RWPE1 (cell line): Measurements from ENCODE around the gene PCGF3.
A peak's percentile ranks its signal among the peaks of the same experiment; 100 is the strongest.

Source experiments
- CTCF ChIA-PET: fragments of 350-600 bp; sonication (Branson Sonifier 250); formaldehyde crosslinking; extraction: SDS; loops from one replicate; lab custom pipeline; 2021; lab: Yijun Ruan, JAX
- POLR2A ChIA-PET: fragments of 400-600 bp; formaldehyde crosslinking; extraction: SDS; loops from one replicate; lab custom pipeline; 2020; ENCODE audit warnings: antibody characterized with exemption; ENCODE audit not compliant: low non-redundant PET; lab: Yijun Ruan, JAX
- DNase-seq: peaks from one replicate; pipeline ENCODE4 v3.0.0; 2012; ENCODE audit warnings: low spot score
- H3K27ac ChIP-seq: fragments of 450-650 bp; 2 replicates; pipeline ENCODE4 v1.5.1; 2017
- CTCF ChIP-seq: fragments of 450-650 bp; conservative IDR thresholded peaks from 2 replicates; pipeline ENCODE4 v1.5.1; 2017; ENCODE audit warnings: low read depth, mild to moderate bottlenecking

PCGF3 gene

GRCh38 chr4:683982-684622 is 21.5 kb upstream of the PCGF3 start:
- CTCF ChIA-PET = interaction anchor here (0.7 to 1.2 kb wide), 4 partner anchors 16 to 295 kb away, joined by 3 read pairs; no protein-coding TSS in a partner anchor
- TF ChIP-seq CTCF = peak; percentile 63
- POLR2A ChIA-PET = no interaction called here
- no peak overlapping the region for H3K27ac ChIP-seq
- no peak for DNase-seq

DNA sequence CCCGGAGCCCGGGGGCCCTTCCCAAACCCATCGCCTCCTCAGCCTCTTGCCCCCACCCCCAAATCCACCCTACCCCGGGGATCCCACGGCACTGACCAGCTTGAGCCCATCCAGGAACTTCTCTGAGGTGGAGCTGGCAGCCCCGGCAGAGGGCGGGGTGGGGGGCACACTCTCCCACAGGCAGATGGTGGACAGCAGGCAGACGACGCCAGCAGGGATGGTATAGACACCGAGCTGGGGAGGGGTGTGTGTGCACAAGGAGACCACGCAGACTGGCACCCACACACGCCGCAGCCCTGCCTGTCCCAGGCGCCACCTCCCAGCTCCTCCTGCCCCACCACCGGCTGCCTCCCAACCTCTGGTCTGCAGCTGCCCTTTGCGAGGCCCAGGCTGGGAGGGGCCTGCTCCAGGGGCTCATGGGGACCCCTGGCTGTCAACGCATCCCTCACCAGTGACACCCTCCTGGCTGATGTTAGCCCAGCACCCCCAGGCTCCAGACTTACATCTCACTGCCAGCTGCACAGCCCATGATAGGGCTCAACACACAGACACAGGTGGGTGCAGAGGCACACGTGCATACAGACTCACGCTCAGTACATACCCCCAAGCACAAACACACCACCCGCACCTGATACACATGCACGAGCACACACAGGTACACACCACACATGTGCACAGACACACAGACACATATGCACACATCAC is 20.9 kb upstream of the PCGF3 start:
- TF ChIP-seq CTCF = no peak
- POLR2A ChIA-PET = no interaction called here
- H3K27ac ChIP-seq = no peak overlapping the region
- CTCF ChIA-PET = interaction anchor here (0.7 to 1.2 kb wide), 3 partner anchors 15 to 295 kb away, joined by 3 read pairs; no protein-coding TSS in a partner anchor
- no peak for DNase-seq

DNA sequence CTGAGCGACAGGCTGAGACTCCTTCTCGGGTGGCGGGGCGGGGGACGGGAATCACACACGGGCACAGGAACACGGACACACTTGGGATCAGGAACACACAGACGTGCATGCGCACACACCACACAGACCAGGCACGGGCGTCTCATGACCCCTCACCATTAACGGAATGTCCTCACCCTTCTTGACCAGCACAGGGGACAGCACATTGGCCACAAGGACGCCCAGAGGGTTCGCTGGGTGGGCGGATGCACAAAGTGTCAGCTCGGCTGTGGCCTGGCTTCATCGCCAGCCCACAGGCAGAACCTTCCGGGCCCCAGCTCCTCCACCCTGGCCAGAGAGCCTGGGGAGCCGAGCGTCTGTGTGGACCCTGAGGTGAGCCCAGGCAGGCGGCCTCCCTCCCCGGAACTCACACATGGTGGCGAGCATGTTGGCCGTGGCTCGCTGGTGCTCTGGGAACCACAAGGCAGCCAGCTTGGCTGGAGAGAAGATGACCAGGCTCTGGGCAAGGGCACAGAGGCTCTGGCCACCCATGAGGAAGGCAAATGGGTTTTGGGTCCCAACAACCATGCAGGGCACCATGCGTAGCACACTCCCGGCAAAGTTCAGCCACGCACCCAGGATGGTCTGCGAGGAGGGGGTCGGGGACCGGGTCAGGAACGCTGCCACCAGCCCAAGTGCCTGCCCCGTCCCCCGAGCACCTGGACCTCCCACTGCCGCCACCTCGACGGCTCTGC is 19.8 kb upstream of the PCGF3 start:
- peak overlapping the region; percentile 77; the same call in 1 of the 2 replicates for H3K27ac ChIP-seq
- CTCF ChIA-PET = no interaction called here
- TF ChIP-seq CTCF = no peak
- POLR2A ChIA-PET = no interaction called here
- DNase-seq = no peak

GRCh38 chr4:686413-687040 is 19.1 kb upstream of the PCGF3 start:
- TF ChIP-seq CTCF = no peak
- ChIA-PET CTCF (no interaction called here), POLR2A (no interaction called here)
- H3K27ac ChIP-seq = peak overlapping the region; percentile 77
- DNase-seq = no peak

DNA sequence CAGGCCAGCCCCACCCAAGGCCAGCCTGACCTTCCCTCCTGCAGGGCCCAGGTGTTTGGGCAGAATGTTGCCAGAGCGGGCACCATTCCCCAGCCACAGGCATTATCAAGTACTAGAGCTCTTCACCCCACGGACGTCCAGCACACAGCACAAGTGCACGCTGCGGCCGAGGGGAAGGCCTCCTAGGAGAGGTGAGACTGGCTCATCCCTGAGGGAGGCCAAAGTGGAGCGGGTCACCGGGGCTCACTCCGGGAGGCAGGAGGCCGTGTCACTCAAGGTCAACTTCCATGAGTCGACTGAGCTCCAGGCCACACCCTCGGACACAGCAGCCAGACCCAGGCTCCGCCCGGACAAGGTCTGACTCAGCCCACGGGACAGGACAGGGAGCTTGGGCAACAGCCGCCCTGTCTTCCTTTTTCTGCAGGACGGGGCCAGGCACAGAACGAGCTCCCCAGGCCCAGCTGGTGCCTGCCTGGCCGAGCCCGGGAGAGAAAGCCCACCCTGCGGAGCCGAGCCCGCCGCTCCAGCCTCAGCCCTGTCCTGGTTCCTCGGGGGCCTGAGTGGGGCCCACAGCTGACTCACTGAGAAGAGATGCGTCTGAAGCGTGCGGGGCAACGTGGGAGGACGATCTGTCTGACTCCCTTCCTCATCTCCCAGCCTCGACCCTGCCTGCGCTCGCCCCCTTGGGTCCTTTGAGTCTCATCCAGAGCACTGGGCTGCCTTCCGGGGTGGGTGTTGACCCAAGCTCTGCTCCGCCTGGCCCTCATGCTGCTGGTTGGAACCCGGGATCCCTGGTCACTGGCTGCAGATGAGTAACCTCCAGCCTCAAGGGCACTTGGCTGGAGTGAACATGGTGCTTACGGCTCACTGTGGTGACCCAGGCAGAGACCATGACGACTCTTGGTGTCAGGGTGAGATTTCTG is 18.3 kb upstream of the PCGF3 start:
- no peak for TF ChIP-seq CTCF
- CTCF ChIA-PET = no interaction called here
- POLR2A ChIA-PET = no interaction called here
- peak overlapping the region; percentile 77 for H3K27ac ChIP-seq
- DNase-seq = peak; percentile 83
